PFSK-1 (cell line): ENCODE results near the gene TSPAN33.

Experiments used
- POLR2AphosphoS5 ChIP-seq: IDR thresholded peaks from 2 replicates; pipeline ENCODE4 v1.6.1; 2012; ENCODE audit warnings: low read depth, mild to moderate bottlenecking, control low read depth, low read length, moderate library complexity
- SIN3A ChIP-seq: IDR thresholded peaks from 2 replicates; pipeline ENCODE4 v1.6.1; 2012; ENCODE audit warnings: mild to moderate bottlenecking, low read length, moderate library complexity, borderline replicate concordance; ENCODE audit not compliant: insufficient read depth
- TAF1 ChIP-seq: IDR thresholded peaks from 2 replicates; pipeline ENCODE4 v1.6.1; 2012; ENCODE audit warnings: low read length, control low read depth, borderline replicate concordance; ENCODE audit not compliant: insufficient read depth
- TF ChIP-seq, protein P1 (sequence below), 2 experiments: IDR thresholded peaks; 2 replicates each; pipeline versions ENCODE4 v1.6.1 to v1.8.0; 2011 to 2012; ENCODE audit warnings: low read depth in 2 of 2, low read length in 2 of 2, control low read depth in 1 of 2, inconsistent platforms in 1 of 2, mild to moderate bottlenecking in 1 of 2, moderate library complexity in 1 of 2; ENCODE audit not compliant: insufficient read depth in 1 of 2

DNA sequence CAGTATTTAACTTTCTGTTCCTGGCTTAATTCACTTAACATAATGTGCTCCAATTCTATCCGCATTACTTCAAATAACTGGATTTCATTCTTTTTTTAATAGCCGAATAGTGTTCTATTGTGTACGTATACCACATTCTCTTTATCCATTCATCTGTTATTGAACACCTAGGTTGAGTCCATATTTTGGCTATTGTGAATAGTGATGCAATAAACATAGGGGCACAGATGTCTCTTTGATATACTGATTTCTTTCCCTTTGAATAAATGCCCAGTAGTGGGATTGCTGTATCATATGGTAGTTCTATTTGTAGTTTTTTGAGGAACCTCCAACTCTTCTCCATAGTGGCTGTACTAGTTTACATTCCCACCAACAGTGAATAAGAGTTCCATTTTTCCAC is 25.5 kb upstream of the TSPAN33 start:
- TF ChIP-seq POLR2AphosphoS5, result no peak
- no peak for TF ChIP-seq SIN3A
- no peak for TF ChIP-seq TAF1
- TF ChIP-seq, protein P1, sequence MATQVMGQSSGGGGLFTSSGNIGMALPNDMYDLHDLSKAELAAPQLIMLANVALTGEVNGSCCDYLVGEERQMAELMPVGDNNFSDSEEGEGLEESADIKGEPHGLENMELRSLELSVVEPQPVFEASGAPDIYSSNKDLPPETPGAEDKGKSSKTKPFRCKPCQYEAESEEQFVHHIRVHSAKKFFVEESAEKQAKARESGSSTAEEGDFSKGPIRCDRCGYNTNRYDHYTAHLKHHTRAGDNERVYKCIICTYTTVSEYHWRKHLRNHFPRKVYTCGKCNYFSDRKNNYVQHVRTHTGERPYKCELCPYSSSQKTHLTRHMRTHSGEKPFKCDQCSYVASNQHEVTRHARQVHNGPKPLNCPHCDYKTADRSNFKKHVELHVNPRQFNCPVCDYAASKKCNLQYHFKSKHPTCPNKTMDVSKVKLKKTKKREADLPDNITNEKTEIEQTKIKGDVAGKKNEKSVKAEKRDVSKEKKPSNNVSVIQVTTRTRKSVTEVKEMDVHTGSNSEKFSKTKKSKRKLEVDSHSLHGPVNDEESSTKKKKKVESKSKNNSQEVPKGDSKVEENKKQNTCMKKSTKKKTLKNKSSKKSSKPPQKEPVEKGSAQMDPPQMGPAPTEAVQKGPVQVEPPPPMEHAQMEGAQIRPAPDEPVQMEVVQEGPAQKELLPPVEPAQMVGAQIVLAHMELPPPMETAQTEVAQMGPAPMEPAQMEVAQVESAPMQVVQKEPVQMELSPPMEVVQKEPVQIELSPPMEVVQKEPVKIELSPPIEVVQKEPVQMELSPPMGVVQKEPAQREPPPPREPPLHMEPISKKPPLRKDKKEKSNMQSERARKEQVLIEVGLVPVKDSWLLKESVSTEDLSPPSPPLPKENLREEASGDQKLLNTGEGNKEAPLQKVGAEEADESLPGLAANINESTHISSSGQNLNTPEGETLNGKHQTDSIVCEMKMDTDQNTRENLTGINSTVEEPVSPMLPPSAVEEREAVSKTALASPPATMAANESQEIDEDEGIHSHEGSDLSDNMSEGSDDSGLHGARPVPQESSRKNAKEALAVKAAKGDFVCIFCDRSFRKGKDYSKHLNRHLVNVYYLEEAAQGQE (IDR thresholded peaks at IDR 0.05; ENCODE audit: insufficient read depth in 1 of 2, low read depth in 2 of 2, low read length in 2 of 2), result no peak
